H1 (cell line): ENCODE data around the gene ZNF292. TPM values are rescaled to one million over a fixed set of nuclear protein-coding genes. Genes with fewer than 3 reads are reported as not detected.
A peak's percentile ranks its signal among the peaks of the same experiment; 100 is the strongest.

ENCODE experiments used
- BACH1 ChIP-seq: IDR thresholded peaks from 2 replicates; pipeline ENCODE4 v1.6.1; 2012; ENCODE audit warnings: low read length, improper control_type of control experiment
- BCL11A ChIP-seq, 2 experiments: IDR thresholded peaks; one replicate each; pipeline ENCODE4 v1.6.1; 2011; ENCODE audit warnings: low read depth in 2 of 2, low read length in 2 of 2, mild to moderate bottlenecking in 2 of 2
- BRCA1 ChIP-seq: IDR thresholded peaks from 2 replicates; pipeline ENCODE4 v1.6.1; 2012; ENCODE audit warnings: low read depth, low read length, improper control_type of control experiment
- CEBPB ChIP-seq: IDR thresholded peaks from 2 replicates; pipeline ENCODE4 v1.6.1; 2012; ENCODE audit warnings: low read depth, low read length
- CHD2 ChIP-seq: IDR thresholded peaks from 2 replicates; pipeline ENCODE4 v1.6.1; 2012; ENCODE audit warnings: low read length, improper control_type of control experiment
- JUN ChIP-seq: IDR thresholded peaks from 2 replicates; pipeline ENCODE4 v1.6.1; 2011; ENCODE audit warnings: low read depth, mild to moderate bottlenecking, improper control_type of control experiment, low read length
- KDM4A ChIP-seq: IDR thresholded peaks from one replicate; pipeline ENCODE4 v1.7.1; 2012; ENCODE audit warnings: low read depth, mild to moderate bottlenecking, moderate library complexity, low read length, inconsistent platforms; ENCODE audit not compliant: severe bottlenecking
- MAFK ChIP-seq: IDR thresholded peaks from 2 replicates; pipeline ENCODE4 v1.6.1; 2012; ENCODE audit warnings: low read depth, mild to moderate bottlenecking, improper control_type of control experiment, low read length
- NANOG ChIP-seq: IDR thresholded peaks from 2 replicates; pipeline ENCODE4 v1.6.1; 2011; ENCODE audit warnings: low read length, low read depth, mild to moderate bottlenecking, inconsistent platforms; ENCODE audit not compliant: insufficient read depth, poor library complexity, severe bottlenecking
- NRF1 ChIP-seq: IDR thresholded peaks from 2 replicates; pipeline ENCODE4 v1.6.1; 2011; ENCODE audit warnings: mild to moderate bottlenecking, low read depth, low read length, improper control_type of control experiment
- PHF8 ChIP-seq: fragments of 200-600 bp; sonication (generic); conservative IDR thresholded peaks from 2 replicates; pipeline ENCODE4 v1.7.1; 2012; ENCODE audit warnings: low read depth, mild to moderate bottlenecking, inconsistent platforms, low read length, moderate library complexity
- POLR2A ChIP-seq, 2 experiments: IDR thresholded peaks; 1 replicate in 1 of 2; 2 replicates in 1 of 2; pipeline ENCODE4 v1.6.1; 2011; ENCODE audit warnings: low read depth in 2 of 2, low read length in 2 of 2, mild to moderate bottlenecking in 2 of 2; ENCODE audit errors: control extremely low read depth in 1 of 2
- POLR2AphosphoS5 ChIP-seq: IDR thresholded peaks from 2 replicates; pipeline ENCODE4 v1.6.1; 2011; ENCODE audit warnings: low read depth, low read length
- RAD21 ChIP-seq, 2 experiments: IDR thresholded peaks in 1 of 2; conservative IDR thresholded peaks in 1 of 2; 2 replicates each; pipeline ENCODE4 v1.6.1; 2011; ENCODE audit warnings: low read depth in 2 of 2, low read length in 2 of 2, improper control_type of control experiment in 1 of 2, inconsistent platforms in 1 of 2, mild to moderate bottlenecking in 1 of 2, moderate library complexity in 1 of 2
- SIN3A ChIP-seq, 2 experiments: IDR thresholded peaks in 1 of 2; conservative IDR thresholded peaks in 1 of 2; 2 replicates each; pipeline ENCODE4 v1.6.1; 2011 to 2012; ENCODE audit warnings: low read length in 2 of 2, improper control_type of control experiment in 1 of 2, low read depth in 1 of 2, mild to moderate bottlenecking in 1 of 2
- SIX5 ChIP-seq: IDR thresholded peaks from 2 replicates; pipeline ENCODE4 v1.6.1; 2011; ENCODE audit warnings: mild to moderate bottlenecking, low read depth, low read length
- SUZ12 ChIP-seq: fragments of 200-600 bp; sonication (generic); IDR thresholded peaks from 2 replicates; pipeline ENCODE4 v1.6.1; 2012; ENCODE audit warnings: mild to moderate bottlenecking, inconsistent platforms, low read length, moderate library complexity, mixed read lengths
- TCF12 ChIP-seq: IDR thresholded peaks from 2 replicates; pipeline ENCODE4 v1.6.1; 2011; ENCODE audit warnings: low read depth, mild to moderate bottlenecking, low read length
- TEAD4 ChIP-seq: IDR thresholded peaks from 2 replicates; pipeline ENCODE4 v1.6.1; 2012; ENCODE audit warnings: low read depth, low read length, inconsistent platforms, mixed read lengths
- YY1 ChIP-seq: IDR thresholded peaks from 2 replicates; pipeline ENCODE4 v1.6.1; 2011; ENCODE audit warnings: low read depth, mild to moderate bottlenecking, low read length
- polyA plus RNA-seq, 7 experiments: library from polyadenylated mRNA; depleted of rRNA in 3 of 7; stranded (reverse) in 5 of 7; unstranded in 2 of 7; fragments of >200 nt in 5 of 7; fragments of 200-250 nt in 2 of 7; gene quantifications; 1 replicate in 5 of 7; 2 replicates in 1 of 7; 4 replicates in 1 of 7; pipeline versions ENCODE4 v1.2.1 to v1.2.3, GENCODE V29; 2011 to 2013; ENCODE audit warnings: missing spikeins in 2 of 7, mixed read lengths in 2 of 7
- total RNA-seq: library from RNA; stranded (reverse); fragmentation: NEBNext Ultra II Directional; extraction: Animal tissue kit (Norgen Biotek cat#: 25700); gene quantifications from 2 replicates; pipeline ENCODE4 v1.2.1, GENCODE V29; 2021
- TF ChIP-seq, protein P1 (sequence below): IDR thresholded peaks from 2 replicates; pipeline ENCODE4 v1.6.1; 2011; ENCODE audit warnings: low read length, improper control_type of control experiment
- TF ChIP-seq, protein P2 (sequence below): IDR thresholded peaks from 2 replicates; pipeline ENCODE4 v1.6.1; 2012; ENCODE audit warnings: inconsistent platforms
- TF ChIP-seq, protein P3 (sequence below): IDR thresholded peaks from 2 replicates; pipeline ENCODE4 v1.6.1; 2012; ENCODE audit warnings: inconsistent platforms

ZNF292 gene
- total and polyA plus RNA-seq, 2 of the 8 experiments (the other 6 are each of a cell fraction or from before 2014, with no cell fraction given) = 6.8 to 44.2 TPM

DNA sequence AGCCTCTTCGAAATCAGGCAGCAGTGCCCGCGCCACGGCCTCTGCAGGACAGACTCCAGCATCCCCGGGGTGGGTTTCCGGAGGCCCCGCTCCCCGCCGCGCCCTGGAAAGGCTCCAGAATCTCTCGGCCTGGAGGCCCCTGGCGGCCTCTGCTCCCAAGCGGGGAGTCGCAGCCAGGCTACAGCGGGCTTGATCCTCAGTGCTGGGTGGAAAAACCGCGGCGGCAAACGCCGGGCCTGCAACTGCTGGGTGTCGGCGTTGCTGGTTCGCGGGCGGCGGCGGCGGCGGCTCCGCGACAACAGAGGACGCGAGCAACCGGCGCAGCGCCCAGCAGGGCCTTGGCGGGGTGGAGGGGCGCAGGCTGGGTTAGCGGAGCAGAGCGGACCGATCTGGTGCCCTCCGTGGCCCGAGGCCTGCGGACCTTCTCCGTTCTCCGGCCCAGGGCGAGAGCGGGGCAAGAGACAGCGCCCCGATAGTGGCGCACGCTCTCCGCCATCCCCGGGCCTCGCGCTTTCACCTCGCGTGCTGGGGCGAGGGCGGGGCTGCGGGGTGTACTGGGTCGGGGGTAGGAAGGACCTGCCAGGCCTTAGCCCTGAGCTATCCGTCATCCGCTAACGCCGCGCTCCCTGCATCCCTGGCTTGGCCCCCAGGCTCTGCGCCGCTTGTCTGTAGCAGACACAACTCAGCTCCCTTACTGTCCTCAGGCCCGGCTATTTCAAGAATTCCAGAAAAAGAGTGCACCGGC lies 3.4 kb upstream of the ZNF292 start (continued):
- TF ChIP-seq NRF1 = no peak
- TF ChIP-seq POLR2AphosphoS5 = 0 out of 2 replicates have a peak, but pooled peaks have one; percentile 20
- TF ChIP-seq, protein P1, sequence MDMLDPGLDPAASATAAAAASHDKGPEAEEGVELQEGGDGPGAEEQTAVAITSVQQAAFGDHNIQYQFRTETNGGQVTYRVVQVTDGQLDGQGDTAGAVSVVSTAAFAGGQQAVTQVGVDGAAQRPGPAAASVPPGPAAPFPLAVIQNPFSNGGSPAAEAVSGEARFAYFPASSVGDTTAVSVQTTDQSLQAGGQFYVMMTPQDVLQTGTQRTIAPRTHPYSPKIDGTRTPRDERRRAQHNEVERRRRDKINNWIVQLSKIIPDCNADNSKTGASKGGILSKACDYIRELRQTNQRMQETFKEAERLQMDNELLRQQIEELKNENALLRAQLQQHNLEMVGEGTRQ = no peak
- TF ChIP-seq KDM4A = peak; percentile 73
- no peak for TF ChIP-seq JUN
- TF ChIP-seq SUZ12 = peak; percentile 44
- TF ChIP-seq NANOG = no peak
- TF ChIP-seq, protein P2, sequence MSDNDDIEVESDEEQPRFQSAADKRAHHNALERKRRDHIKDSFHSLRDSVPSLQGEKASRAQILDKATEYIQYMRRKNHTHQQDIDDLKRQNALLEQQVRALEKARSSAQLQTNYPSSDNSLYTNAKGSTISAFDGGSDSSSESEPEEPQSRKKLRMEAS = peak; percentile 96
- no peak for TF ChIP-seq BCL11A (IDR thresholded peaks at IDR 0.05; ENCODE audit: low read depth in 2 of 2, low read length in 2 of 2)
- TF ChIP-seq YY1 = 0 out of 2 replicates have a peak, but pooled peaks have one; percentile 10
- TF ChIP-seq, protein P3, sequence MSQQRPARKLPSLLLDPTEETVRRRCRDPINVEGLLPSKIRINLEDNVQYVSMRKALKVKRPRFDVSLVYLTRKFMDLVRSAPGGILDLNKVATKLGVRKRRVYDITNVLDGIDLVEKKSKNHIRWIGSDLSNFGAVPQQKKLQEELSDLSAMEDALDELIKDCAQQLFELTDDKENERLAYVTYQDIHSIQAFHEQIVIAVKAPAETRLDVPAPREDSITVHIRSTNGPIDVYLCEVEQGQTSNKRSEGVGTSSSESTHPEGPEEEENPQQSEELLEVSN = peak; percentile 90
- 0 out of 4 replicates have a peak, but pooled peaks of 1 of the 2 experiments have one; percentile 3 for TF ChIP-seq RAD21 (IDR thresholded peaks at IDR 0.05 in 1 of 2, conservative IDR thresholded peaks at IDR 0.05 in 1 of 2; ENCODE audit: low read depth in 2 of 2, low read length in 2 of 2)
- no peak for TF ChIP-seq CHD2
- TF ChIP-seq MAFK = no peak
- TF ChIP-seq TCF12 = no peak
- no peak for TF ChIP-seq CEBPB
- no peak for TF ChIP-seq TEAD4
- TF ChIP-seq BACH1 = no peak; the same call in 1 of the 2 replicates
- TF ChIP-seq SIX5 = no peak
- TF ChIP-seq POLR2A (IDR thresholded peaks at IDR 0.05; ENCODE audit: control extremely low read depth in 1 of 2, low read depth in 2 of 2, low read length in 2 of 2) = peak in 1 of 2 experiments; percentile 75; a peak in 1 of 3 replicates
- no peak for TF ChIP-seq BRCA1
- TF ChIP-seq PHF8 = peak; percentile 72; the same call in 1 of the 2 replicates
- no peak for TF ChIP-seq SIN3A (conservative IDR thresholded peaks at IDR 0.05 in 1 of 2, IDR thresholded peaks at IDR 0.05 in 1 of 2; ENCODE audit: low read depth in 1 of 2, low read length in 2 of 2)
